Transverse colon (tissue), 4 donors: ENCODE measurements around the gene CAMTA1.

ENCODE experiments used
- POLR2AphosphoS5 ChIP-seq, 3 donors: sonication (generic); formaldehyde crosslinking; IDR thresholded peaks; one replicate each; pipeline ENCODE4 v1.6.1; 2016; ENCODE audit warnings: antibody characterized with exemption in 3 of 3
- TF ChIP-seq, protein P1 (sequence below), 5 experiments: fragments of 200-600 bp in 3 of 5; fragments of 450-650 bp in 2 of 5; sonication (generic) in 3 of 5; IDR thresholded peaks; 1 replicate in 2 of 5; 2 replicates in 3 of 5; pipeline ENCODE4 v1.5.1; 2016 to 2017; ENCODE audit warnings: antibody characterized with exemption in 5 of 5, inconsistent platforms in 3 of 5, mild to moderate bottlenecking in 2 of 5, moderate library complexity in 1 of 5

DNA sequence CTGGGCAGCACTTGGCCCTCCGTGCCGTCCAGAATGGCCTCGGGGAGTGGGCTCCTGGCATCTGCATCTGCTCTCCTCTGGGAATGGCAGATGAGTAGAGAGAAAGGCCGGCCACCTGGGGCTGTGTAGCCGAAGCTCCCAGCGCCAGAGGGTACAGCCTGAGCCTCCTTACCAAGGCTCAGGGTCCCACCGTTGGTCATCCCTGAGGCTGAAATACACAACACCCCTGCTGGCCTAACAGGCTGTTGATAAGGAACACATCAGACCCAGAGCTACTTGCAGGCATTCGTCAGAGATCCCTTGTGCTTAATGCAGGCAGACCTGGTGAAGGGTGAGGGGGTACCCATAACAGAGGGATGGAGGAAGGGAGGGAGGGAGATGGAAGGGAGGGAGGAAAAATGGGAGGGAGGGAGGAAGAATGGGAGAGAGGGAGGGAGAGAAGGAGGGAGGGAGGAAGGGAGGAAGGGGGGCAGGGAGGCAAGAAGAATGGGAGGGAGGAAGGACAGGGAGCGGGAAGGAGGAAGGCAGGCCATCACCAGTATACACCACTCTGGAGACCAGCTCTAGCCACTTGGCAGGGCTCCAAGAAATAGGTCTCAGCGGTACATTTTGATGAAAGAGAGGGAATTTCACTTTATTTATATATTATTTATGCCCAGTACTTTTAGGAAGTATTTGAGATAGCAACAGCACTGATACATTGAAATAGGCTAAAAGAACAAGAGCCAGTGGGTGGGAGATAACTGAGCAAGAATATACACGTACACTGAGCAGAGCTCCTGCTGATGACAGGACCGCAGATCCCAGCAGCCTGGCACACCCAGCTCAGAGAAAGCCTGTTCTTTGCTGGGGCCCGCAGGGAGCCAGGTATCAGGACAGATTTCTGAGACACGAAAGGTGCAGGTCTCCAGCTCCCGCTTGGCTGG is 670.8 kb downstream of the CAMTA1 start:
- TF ChIP-seq, protein P1, sequence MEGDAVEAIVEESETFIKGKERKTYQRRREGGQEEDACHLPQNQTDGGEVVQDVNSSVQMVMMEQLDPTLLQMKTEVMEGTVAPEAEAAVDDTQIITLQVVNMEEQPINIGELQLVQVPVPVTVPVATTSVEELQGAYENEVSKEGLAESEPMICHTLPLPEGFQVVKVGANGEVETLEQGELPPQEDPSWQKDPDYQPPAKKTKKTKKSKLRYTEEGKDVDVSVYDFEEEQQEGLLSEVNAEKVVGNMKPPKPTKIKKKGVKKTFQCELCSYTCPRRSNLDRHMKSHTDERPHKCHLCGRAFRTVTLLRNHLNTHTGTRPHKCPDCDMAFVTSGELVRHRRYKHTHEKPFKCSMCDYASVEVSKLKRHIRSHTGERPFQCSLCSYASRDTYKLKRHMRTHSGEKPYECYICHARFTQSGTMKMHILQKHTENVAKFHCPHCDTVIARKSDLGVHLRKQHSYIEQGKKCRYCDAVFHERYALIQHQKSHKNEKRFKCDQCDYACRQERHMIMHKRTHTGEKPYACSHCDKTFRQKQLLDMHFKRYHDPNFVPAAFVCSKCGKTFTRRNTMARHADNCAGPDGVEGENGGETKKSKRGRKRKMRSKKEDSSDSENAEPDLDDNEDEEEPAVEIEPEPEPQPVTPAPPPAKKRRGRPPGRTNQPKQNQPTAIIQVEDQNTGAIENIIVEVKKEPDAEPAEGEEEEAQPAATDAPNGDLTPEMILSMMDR (IDR thresholded peaks at IDR 0.05) = no peak
- no peak for TF ChIP-seq POLR2AphosphoS5 (IDR thresholded peaks at IDR 0.05)
